H1 (cell line): ENCODE data around the gene PLPPR2. TPM values are rescaled to one million over a fixed set of nuclear protein-coding genes. Genes with fewer than 3 reads are reported as not detected.

ENCODE experiments used
- CTCF ChIA-PET: fragments of 300-600 bp; sonication (Branson Sonifier 250); formaldehyde crosslinking; loops from one replicate; lab custom pipeline; 2021; ENCODE audit not compliant: partially characterized antibody; lab: Charles Lee
- POLR2A ChIA-PET: fragments of 300-600 bp; sonication (Branson Sonifier 250); formaldehyde crosslinking; loops from one replicate; lab custom pipeline; 2021; ENCODE audit warnings: inconsistent platforms; ENCODE audit not compliant: partially characterized antibody; lab: Charles Lee
- DNase-seq, 2 experiments: peaks; one replicate each; pipeline versions ENCODE4 v3.0.0 to v3.0.0-alpha.2; 2010 to 2022; ENCODE audit warnings: low spot score in 2 of 2, low read depth in 1 of 2, mixed read lengths in 1 of 2
- FAIRE-seq: peaks from 2 replicates; lab custom pipeline; 2011; peaks lifted over from hg19 to GRCh38; lab: Jason Lieb, UNC
- H2AFZ ChIP-seq: 2 replicates; pipeline ENCODE4 v1.8.1; 2012; ENCODE audit warnings: low read length, inconsistent platforms
- H2AK5ac ChIP-seq: 2 replicates; pipeline ENCODE4 v1.6.1; 2013; ENCODE audit warnings: low read depth, low read length
- H2BK120ac ChIP-seq: replicated peaks from 2 replicates; pipeline ENCODE3; 2013; ENCODE audit warnings: low read depth, low read length, inconsistent platforms
- H2BK12ac ChIP-seq: 2 replicates; pipeline ENCODE4 v1.6.1; 2013; ENCODE audit warnings: low read depth, low read length
- H2BK15ac ChIP-seq: 2 replicates; pipeline ENCODE4 v1.6.1; 2013; ENCODE audit warnings: low read length
- H2BK20ac ChIP-seq: 2 replicates; pipeline ENCODE4 v1.6.1; 2013; ENCODE audit warnings: low read length
- H2BK5ac ChIP-seq: 2 replicates; pipeline ENCODE4 v1.6.1; 2013; ENCODE audit warnings: low read depth, low read length
- H3K14ac ChIP-seq: 2 replicates; pipeline ENCODE4 v1.6.1; 2013; ENCODE audit warnings: inconsistent platforms; ENCODE audit not compliant: insufficient read length
- H3K18ac ChIP-seq: 2 replicates; pipeline ENCODE4 v1.6.1; 2013; ENCODE audit warnings: low read length; ENCODE audit errors: extremely low read depth
- H3K23ac ChIP-seq: 2 replicates; pipeline ENCODE4 v1.6.1; 2013; ENCODE audit warnings: inconsistent platforms; ENCODE audit not compliant: insufficient read length
- H3K23me2 ChIP-seq: 2 replicates; pipeline ENCODE4 v1.6.1; 2013; ENCODE audit warnings: low read depth, low read length
- H3K27ac ChIP-seq: 2 replicates; pipeline ENCODE4 v1.6.1; 2011; ENCODE audit warnings: low read depth, low read length, inconsistent platforms
- H3K27me3 ChIP-seq, 4 experiments: replicated peaks in 1 of 4; 1 replicate in 1 of 4; 2 replicates in 3 of 4; pipeline versions ENCODE4 v1.6.1 to v1.8.1; 2011 to 2013; ENCODE audit warnings: low read length in 3 of 4, mild to moderate bottlenecking in 3 of 4, inconsistent platforms in 2 of 4, mixed read lengths in 2 of 4, moderate library complexity in 1 of 4; ENCODE audit not compliant: control insufficient read depth in 3 of 4, insufficient read depth in 3 of 4; ENCODE audit errors: extremely low read depth in 1 of 4
- H3K36me3 ChIP-seq, 4 experiments: 2 replicates each; pipeline versions ENCODE4 v1.6.1 to v1.8.1; 2011 to 2013; ENCODE audit warnings: mild to moderate bottlenecking in 4 of 4, low read length in 3 of 4, moderate library complexity in 2 of 4, control low read depth in 1 of 4, inconsistent platforms in 1 of 4; ENCODE audit not compliant: insufficient read depth in 4 of 4, control insufficient read depth in 2 of 4
- H3K4ac ChIP-seq: replicated peaks from 2 replicates; pipeline ENCODE3; 2013; ENCODE audit warnings: low read length, low read depth, mixed read lengths, inconsistent platforms; ENCODE audit not compliant: insufficient read length
- H3K4me1 ChIP-seq, 4 experiments: replicated peaks in 1 of 4; 1 replicate in 1 of 4; 2 replicates in 3 of 4; pipeline versions ENCODE4 v1.6.1 to v1.8.1; 2011 to 2013; ENCODE audit warnings: low read length in 3 of 4, inconsistent platforms in 2 of 4, mixed read lengths in 1 of 4; ENCODE audit not compliant: insufficient read depth in 4 of 4, control insufficient read depth in 3 of 4
- H3K4me2 ChIP-seq, 2 experiments: 2 replicates each; pipeline versions ENCODE4 v1.6.1 to v1.8.1; 2011 to 2013; ENCODE audit warnings: low read depth in 2 of 2, low read length in 2 of 2, control low read depth in 1 of 2, inconsistent platforms in 1 of 2, mild to moderate bottlenecking in 1 of 2; ENCODE audit not compliant: insufficient read depth in 1 of 2
- H3K4me3 ChIP-seq, 4 experiments: fragments of 200-600, 300-600 bp in 1 of 4; sonication (generic), shearing (Covaris generic), sonication (Bioruptor Twin) in 1 of 4; 2 replicates each; pipeline versions ENCODE4 v1.5.1 to v1.8.1; 2011 to 2016; ENCODE audit warnings: low read length in 4 of 4, low read depth in 3 of 4, control low read depth in 2 of 4, inconsistent platforms in 2 of 4, mild to moderate bottlenecking in 2 of 4, mixed read lengths in 1 of 4, moderate library complexity in 1 of 4; ENCODE audit not compliant: insufficient read depth in 2 of 4; ENCODE audit errors: extremely low read depth in 1 of 4
- H3K56ac ChIP-seq: replicated peaks from 2 replicates; pipeline ENCODE3; 2013; ENCODE audit warnings: low read depth, mild to moderate bottlenecking, mixed read lengths, low read length, inconsistent platforms; ENCODE audit not compliant: insufficient read length
- H3K79me1 ChIP-seq: 2 replicates; pipeline ENCODE4 v1.6.1; 2013; ENCODE audit warnings: low read depth, low read length, control low read depth
- H3K79me2 ChIP-seq, 2 experiments: 2 replicates each; pipeline versions ENCODE4 v1.6.1 to v1.8.1; 2012 to 2013; ENCODE audit warnings: low read length in 2 of 2, mild to moderate bottlenecking in 2 of 2, inconsistent platforms in 1 of 2; ENCODE audit not compliant: insufficient read depth in 2 of 2, control insufficient read depth in 1 of 2
- H3K9ac ChIP-seq, 4 experiments: replicated peaks in 1 of 4; 1 replicate in 1 of 4; 2 replicates in 3 of 4; pipeline versions ENCODE4 v1.6.1 to v1.8.1; 2011 to 2013; ENCODE audit warnings: low read depth in 3 of 4, low read length in 3 of 4, control low read depth in 2 of 4, mild to moderate bottlenecking in 2 of 4, moderate library complexity in 2 of 4, inconsistent platforms in 1 of 4; ENCODE audit errors: extremely low read depth in 1 of 4
- H3K9me3 ChIP-seq, 2 experiments: 2 replicates each; pipeline versions ENCODE4 v1.6.1 to v1.8.1; 2012 to 2013; ENCODE audit warnings: mild to moderate bottlenecking in 2 of 2, moderate library complexity in 2 of 2, control low read depth in 1 of 2, inconsistent platforms in 1 of 2, low read depth in 1 of 2, low read length in 1 of 2, mixed read lengths in 1 of 2; ENCODE audit not compliant: insufficient read depth in 2 of 2
- H4K20me1 ChIP-seq, 2 experiments: replicated peaks in 1 of 2; 2 replicates each; pipeline versions ENCODE3 to v1.8.1; 2011 to 2013; ENCODE audit warnings: inconsistent platforms in 2 of 2, low read length in 2 of 2, mild to moderate bottlenecking in 1 of 2; ENCODE audit not compliant: insufficient read depth in 2 of 2, control insufficient read depth in 1 of 2
- H4K5ac ChIP-seq: 2 replicates; pipeline ENCODE4 v1.6.1; 2013; ENCODE audit warnings: low read length, low read depth, mixed read lengths, inconsistent platforms; ENCODE audit not compliant: insufficient read length
- H4K8ac ChIP-seq: 2 replicates; pipeline ENCODE4 v1.8.0; 2013; ENCODE audit warnings: mild to moderate bottlenecking, moderate library complexity, low read length, inconsistent platforms; ENCODE audit not compliant: insufficient read depth; ENCODE audit errors: extremely low read depth
- H4K91ac ChIP-seq: replicated peaks from 2 replicates; pipeline ENCODE3; 2013; ENCODE audit warnings: low read length, mixed read lengths, inconsistent platforms; ENCODE audit not compliant: insufficient read length
- KDM5A ChIP-seq: fragments of 200-600 bp; IDR thresholded peaks from 2 replicates; pipeline ENCODE4 v1.7.1; 2012; ENCODE audit warnings: mild to moderate bottlenecking, low read length, inconsistent platforms, mixed read lengths
- MAFK ChIP-seq: IDR thresholded peaks from 2 replicates; pipeline ENCODE4 v1.6.1; 2012; ENCODE audit warnings: low read depth, mild to moderate bottlenecking, improper control_type of control experiment, low read length
- WGBS, 2 experiments: shearing (Covaris generic) in 1 of 2; methylation state at CpG; one replicate each; pipeline versions ENCODE4 v1.1.6 to v1.1.7; 2013 to 2015; ENCODE audit warnings: low lambda C conversion rate in 2 of 2, mixed read lengths in 2 of 2, inconsistent platforms in 1 of 2, low coverage in 1 of 2, missing lambda C conversion rate in 1 of 2; ENCODE audit not compliant: insufficient replicate concordance in 2 of 2, insufficient coverage in 1 of 2, insufficient read length in 1 of 2; ENCODE audit errors: extremely low coverage in 1 of 2, missing lambda C conversion rate in 1 of 2; 5-methylcytosine and 5-hydroxymethylcytosine counted together
- polyA plus RNA-seq, 7 experiments: library from polyadenylated mRNA; depleted of rRNA in 3 of 7; stranded (reverse) in 5 of 7; unstranded in 2 of 7; fragments of >200 nt in 5 of 7; fragments of 200-250 nt in 2 of 7; gene quantifications; 1 replicate in 5 of 7; 2 replicates in 1 of 7; 4 replicates in 1 of 7; pipeline versions ENCODE4 v1.2.1 to v1.2.3, GENCODE V29; 2011 to 2013; ENCODE audit warnings: missing spikeins in 2 of 7, mixed read lengths in 2 of 7
- total RNA-seq: library from RNA; stranded (reverse); fragmentation: NEBNext Ultra II Directional; extraction: Animal tissue kit (Norgen Biotek cat#: 25700); gene quantifications from 2 replicates; pipeline ENCODE4 v1.2.1, GENCODE V29; 2021

PLPPR2 gene
- total and polyA plus RNA-seq, 2 of the 8 experiments (the other 6 are each of a cell fraction or from before 2014, with no cell fraction given): 7.2 to 11.7 TPM

DNA sequence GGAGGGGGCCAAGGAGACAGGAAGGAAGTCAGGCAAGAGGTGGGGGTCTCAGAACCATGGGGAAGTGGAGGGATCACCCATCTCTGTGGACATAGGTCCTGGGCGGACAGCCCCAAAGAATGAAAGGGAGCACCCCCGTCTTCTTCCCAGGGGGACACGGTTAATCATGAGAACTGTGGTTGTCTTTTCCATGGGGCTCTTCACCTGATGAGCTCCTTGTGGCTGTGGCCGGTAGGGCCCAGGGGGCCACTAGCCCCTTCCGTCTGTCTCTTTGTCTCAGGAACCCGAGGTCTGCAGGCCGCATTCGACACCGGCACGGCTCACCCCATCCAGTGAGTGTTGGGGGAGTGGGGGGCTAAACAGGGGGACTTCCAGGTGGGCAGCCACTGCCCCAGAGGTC, 8.6 kb downstream of the PLPPR2 start:
- Histone ChIP-seq H3K9me3 (no peaks in the 10 kb centered on the region), H3K36me3 (peaks cover 0 to 3% (median 0%) of the 10 kb centered on the region in 4 experiments; a peak in 1 of 8 replicates), H3K14ac (no peak overlapping the region), H2BK20ac (no peak overlapping the region), H2BK5ac (no peak overlapping the region), H3K23me2 (peaks cover 10% of the 10 kb centered on the region; the same call in 1 of the 2 replicates), H2BK15ac (no peak overlapping the region), H3K79me2 (no peaks in the 10 kb centered on the region), H3K79me1 (no peaks in the 10 kb centered on the region), H4K20me1 (no peaks in the 10 kb centered on the region), H3K18ac (no peak overlapping the region), H3K56ac (no peak overlapping the region), H3K4me2 (no peak overlapping the region), H2BK120ac (no peak overlapping the region), H4K5ac (no peak overlapping the region), H3K27me3 (peaks cover 0 to 4% (median 2%) of the 10 kb centered on the region in 4 experiments; a peak in 3 of 7 replicates), H3K23ac (no peak overlapping the region), H2AK5ac (no peak overlapping the region), H3K4me3 (no peak overlapping the region), H3K27ac (no peak overlapping the region), H3K4me1 (peaks cover 0 to 7% (median 5%) of the 10 kb centered on the region in 4 experiments), H4K8ac (no peak overlapping the region), H4K91ac (no peak overlapping the region), H3K4ac (no peak overlapping the region), H2AFZ (no peak overlapping the region), H2BK12ac (no peak overlapping the region), H3K9ac (no peak overlapping the region)
- POLR2A ChIA-PET: interaction anchor here (1.0 to 1.8 kb wide), 4 partner anchors 9 to 17 kb away, joined by 3 to 7 read pairs (median 4); partner anchors contain the start of gene SWSAP1
- WGBS, 2 experiments: 88% methylated on average over 9 of the region's 10 CpGs; no CpG with 5 or more reads in 1 of the 2 experiments
- CTCF ChIA-PET: interaction anchor here (1.0 to 1.2 kb wide), 3 partner anchors 11 to 17 kb away, joined by 3 to 5 read pairs (median 4); partner anchors contain the start of gene SWSAP1
- no peak for FAIRE-seq
- no peak for DNase-seq
- TF ChIP-seq KDM5A (no peak), MAFK (no peak)
